Hypothalamus (tissue), 51 donors: Measurements from ENCODE around the gene SLC12A8.

Experiments
- DNase-seq, 51 donors: peaks; one replicate each; lab custom pipeline; 2025; lab: John Stamatoyannopoulos, UW

SLC12A8 gene

GRCh38 chr3:125189378-125190165 is 23.0 kb downstream of the SLC12A8 start:
- DNase-seq = no peak

GRCh38 chr3:125188955-125189354 is 23.6 kb downstream of the SLC12A8 start:
- no peak for DNase-seq

- DNase-seq = no peak
Observed at GRCh38 chr3:125187599-125187910, 25.0 kb downstream of the SLC12A8 start.

GRCh38 chr3:125186800-125187598 is 25.5 kb downstream of the SLC12A8 start:
- DNase-seq = peak in 1 of 51 donors; percentile 31

GRCh38 chr3:125186261-125186787 is 26.2 kb downstream of the SLC12A8 start:
- DNase-seq = peak in 3 of 51 donors; percentile 32 to 61 (median 41)

GRCh38 chr3:125185805-125186204 is 26.7 kb downstream of the SLC12A8 start:
- DNase-seq = no peak

GRCh38 chr3:125179884-125180240 is 32.7 kb downstream of the SLC12A8 start:
- DNase-seq = no peak

GRCh38 chr3:125179143-125179883 is 33.2 kb downstream of the SLC12A8 start:
- no peak for DNase-seq

GRCh38 chr3:125177746-125178145 is 34.8 kb downstream of the SLC12A8 start:
- DNase-seq = no peak

GRCh38 chr3:125175295-125176078 is 37.1 kb downstream of the SLC12A8 start:
- DNase-seq = no peak

- DNase-seq = no peak
Observed at GRCh38 chr3:125172346-125172745, 40.2 kb downstream of the SLC12A8 start.

- no peak for DNase-seq
Observed at GRCh38 chr3:125168711-125169393, 43.7 kb downstream of the SLC12A8 start.

- DNase-seq = no peak
Observed at GRCh38 chr3:125166599-125167136, 45.9 kb downstream of the SLC12A8 start.

- no peak for DNase-seq
Observed at GRCh38 chr3:125165948-125166553, 46.5 kb downstream of the SLC12A8 start.

GRCh38 chr3:125165189-125165947 is 47.2 kb downstream of the SLC12A8 start:
- peak in 13 of 51 donors; percentile 11 to 54 (median 27) for DNase-seq

GRCh38 chr3:125163739-125164601 is 48.6 kb downstream of the SLC12A8 start:
- DNase-seq = no peak

GRCh38 chr3:125161607-125162219 is 50.8 kb downstream of the SLC12A8 start:
- DNase-seq = no peak
